ENCODE results near the gene IGDCC3. TPM values are rescaled to one million over a fixed set of nuclear protein-coding genes. Genes with fewer than 3 reads are reported as not detected.

IGDCC3 gene
- total and polyA plus RNA-seq, 10 of the 15 experiments (the other 5 are each of a cell fraction or from before 2014, with no cell fraction given), result 0.10 to 0.20 (median 0.15) TPM; not detected in 7

- POLR2A ChIA-PET, result no interaction called here
- Histone ChIP-seq H2AFZ (ENCODE audit: control insufficient read depth, low read depth, low read length) (no peak overlapping the region), H3K36me3 (ENCODE audit: control insufficient read depth in 2 of 2, insufficient read depth in 2 of 2, low read length in 1 of 2) (no peaks in the 10 kb centered on the region), H3K27me3 (replicated peaks in 1 of 2; ENCODE audit: control insufficient read depth in 2 of 2, insufficient read depth in 2 of 2, low read length in 1 of 2) (peaks cover 0 to 4% of the 10 kb centered on the region in 2 experiments; a peak in 2 of 4 replicates), H3K9me3 (replicated peaks; ENCODE audit: control insufficient read depth, insufficient read depth, low read length) (no peaks in the 10 kb centered on the region), H3K27ac (ENCODE audit: control insufficient read depth, insufficient read depth) (no peak overlapping the region), H3K9ac (ENCODE audit: control insufficient read depth, insufficient read depth, low read length) (no peak overlapping the region), H3K4me2 (ENCODE audit: control insufficient read depth, insufficient read depth) (no peak overlapping the region), H3K4me3 (no peak overlapping the region), H3K4me1 (ENCODE audit: control insufficient read depth, insufficient read depth, low read length) (peaks cover 4% of the 10 kb centered on the region; the same call in 1 of the 2 replicates), H4K20me1 (ENCODE audit: control insufficient read depth, insufficient read depth) (no peaks in the 10 kb centered on the region), H3K79me2 (ENCODE audit: control insufficient read depth, insufficient read depth, low read length) (no peaks in the 10 kb centered on the region)
- 47% methylated on average over 8 of the region's 8 CpGs for WGBS (ENCODE audit: insufficient coverage, insufficient replicate concordance, low lambda C conversion rate, missing lambda C conversion rate)
- RAD21 ChIA-PET (ENCODE audit: unreplicated experiment), result interaction anchor here (0.5 to 3.9 kb wide), 14 partner anchors 16 to 111 kb away, joined by 3 to 19 read pairs (median 4); no protein-coding TSS in a partner anchor
- TF ChIP-seq YY1 (IDR thresholded peaks at IDR 0.05; ENCODE audit: low read depth, low read length) (0 out of 2 replicates have a peak, but pooled peaks have one; percentile 2), RELB (IDR thresholded peaks at IDR 0.05; ENCODE audit: low read depth) (no peak)
- no peak for FAIRE-seq
- SMC1A ChIA-PET (ENCODE audit: uncharacterized antibody, unreplicated experiment), result interaction anchor here (0.7 to 1.9 kb wide), 12 partner anchors 8 to 235 kb away, joined by 3 to 12 read pairs (median 4); partner anchors contain the start of gene IGDCC4
- CTCF ChIA-PET, result interaction anchor here (0.6 to 5.7 kb wide), 34 partner anchors 8 to 236 kb away, joined by 3 to 68 read pairs (median 5); no protein-coding TSS in a partner anchor
- in situ Hi-C loops (cut with MboI), result no loop called here
- no TSS peak for BruUV-seq (replicated peaks)
- DNase-seq (ENCODE audit: low read depth, low spot score), result no peak
- intact Hi-C loops (cut with micrococcal nuclease; ENCODE audit: unreplicated experiment), result loop anchor here (1.0 to 5.0 kb wide), 3 partner anchors 61 to 181 kb away; no protein-coding TSS in a partner anchor
- ATAC-seq, result peak; percentile 12; the same call in 2 of the 3 replicates
Measured at GRCh38 chr15:65401611-65402240, 23.9 kb upstream of the IGDCC3 start.
